GM23248 (cell line): ENCODE data around the gene SYDE2.
"Not testable (repeated sequence)": the region's sequence is repeated elsewhere in the genome, so short reads cannot be mapped to it uniquely, and the experiment has no call there.

Source experiments
- EZH2 ChIP-seq: fragments of 200-600 bp; sonication (generic); IDR thresholded peaks from 2 replicates; pipeline ENCODE4 v1.6.1; 2018; ENCODE audit warnings: antibody characterized with exemption, mild to moderate bottlenecking; ENCODE audit not compliant: insufficient read depth, poor library complexity, severe bottlenecking
- EZH2phosphoT487 ChIP-seq: fragments of 200-600 bp; sonication (generic); IDR thresholded peaks from 2 replicates; pipeline ENCODE4 v1.6.1; 2018; ENCODE audit warnings: antibody characterized with exemption, moderate library complexity, mild to moderate bottlenecking, low read depth; ENCODE audit not compliant: insufficient read depth

DNA sequence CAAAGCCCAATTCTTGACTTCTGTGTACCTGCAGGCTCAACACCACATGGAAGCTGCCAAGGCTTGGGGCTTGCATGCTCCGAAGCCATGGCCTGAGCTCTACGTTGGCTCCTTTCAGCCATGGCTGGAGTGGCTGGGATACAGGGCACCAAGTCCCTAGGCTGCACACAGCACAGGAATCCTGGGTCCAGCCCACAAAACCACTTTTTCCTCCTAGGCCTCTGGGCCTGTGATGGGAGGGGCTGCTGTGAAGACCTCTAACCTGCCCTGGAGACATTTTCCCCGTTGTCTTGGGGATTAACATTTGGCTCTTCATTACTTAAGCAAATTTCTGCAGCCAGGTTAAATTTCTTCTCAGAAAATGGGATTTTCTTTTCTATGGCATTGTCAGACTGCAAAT lies 48.2 kb upstream of the SYDE2 start:
- not testable (repeated sequence) for TF ChIP-seq EZH2phosphoT487, EZH2
